GM23248 (cell line): Measurements from ENCODE around the gene SEZ6L.

Experiments
- EZH2 ChIP-seq: fragments of 200-600 bp; sonication (generic); IDR thresholded peaks from 2 replicates; pipeline ENCODE4 v1.6.1; 2018; ENCODE audit warnings: antibody characterized with exemption, mild to moderate bottlenecking; ENCODE audit not compliant: insufficient read depth, poor library complexity, severe bottlenecking
- EZH2phosphoT487 ChIP-seq: fragments of 200-600 bp; sonication (generic); IDR thresholded peaks from 2 replicates; pipeline ENCODE4 v1.6.1; 2018; ENCODE audit warnings: antibody characterized with exemption, moderate library complexity, mild to moderate bottlenecking, low read depth; ENCODE audit not compliant: insufficient read depth

DNA sequence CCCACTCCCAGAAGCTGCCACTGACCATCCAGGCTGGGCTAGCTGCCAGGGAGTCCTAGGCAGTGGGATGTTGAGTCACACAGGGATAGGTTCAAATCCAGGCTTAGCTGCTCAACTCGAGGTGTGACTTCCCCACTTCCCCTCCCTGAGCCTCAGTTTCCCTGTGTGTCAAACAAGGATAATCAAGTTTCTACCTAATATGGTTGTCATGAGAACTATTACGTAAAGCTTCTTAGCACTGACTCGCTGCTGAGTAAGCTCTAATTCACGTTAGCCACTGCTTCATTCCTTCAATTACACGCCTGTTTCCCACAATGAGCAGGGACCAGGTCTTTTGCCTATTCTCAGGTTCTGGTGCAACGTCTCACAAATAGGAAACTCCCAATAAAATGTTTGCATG is 67.7 kb downstream of the SEZ6L start:
- TF ChIP-seq EZH2, result no peak
- no peak for TF ChIP-seq EZH2phosphoT487
